Stimulated activated CD4-positive, alpha-beta T cell treated with anti-CD3 and anti-CD28 coated beads, Interleukin-4, amount 100 ng/mL, for 1 hour (primary cell): ENCODE data around the gene S1PR2.
"Not testable (repeated sequence)": the region's sequence is repeated elsewhere in the genome, so short reads cannot be mapped to it uniquely, and the experiment has no call there.

Source experiments
- DNase-seq: peaks from one replicate; pipeline ENCODE4 v3.0.0-alpha.2; 2020

Gene S1PR2

DNA sequence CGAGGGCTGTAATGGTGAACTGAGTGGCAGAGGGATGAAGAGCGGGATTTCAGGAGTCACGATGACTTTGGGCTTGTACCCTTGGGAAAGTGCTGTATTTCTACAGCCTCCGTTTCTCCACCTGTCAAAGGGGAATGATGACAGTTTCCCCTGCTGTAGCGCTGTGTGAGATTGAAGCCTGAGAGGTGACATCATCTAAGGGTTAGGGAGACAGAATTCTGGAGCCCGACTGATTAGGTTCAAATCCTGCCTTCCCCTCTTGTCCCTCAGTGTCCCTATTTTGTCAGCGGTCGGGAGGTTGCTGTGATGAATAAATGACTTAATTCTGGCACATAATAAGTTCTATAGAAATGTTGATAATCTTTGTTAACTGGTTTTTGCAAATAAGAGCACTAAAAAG is 21.6 kb upstream of the S1PR2 start:
- DNase-seq = no peak

DNA sequence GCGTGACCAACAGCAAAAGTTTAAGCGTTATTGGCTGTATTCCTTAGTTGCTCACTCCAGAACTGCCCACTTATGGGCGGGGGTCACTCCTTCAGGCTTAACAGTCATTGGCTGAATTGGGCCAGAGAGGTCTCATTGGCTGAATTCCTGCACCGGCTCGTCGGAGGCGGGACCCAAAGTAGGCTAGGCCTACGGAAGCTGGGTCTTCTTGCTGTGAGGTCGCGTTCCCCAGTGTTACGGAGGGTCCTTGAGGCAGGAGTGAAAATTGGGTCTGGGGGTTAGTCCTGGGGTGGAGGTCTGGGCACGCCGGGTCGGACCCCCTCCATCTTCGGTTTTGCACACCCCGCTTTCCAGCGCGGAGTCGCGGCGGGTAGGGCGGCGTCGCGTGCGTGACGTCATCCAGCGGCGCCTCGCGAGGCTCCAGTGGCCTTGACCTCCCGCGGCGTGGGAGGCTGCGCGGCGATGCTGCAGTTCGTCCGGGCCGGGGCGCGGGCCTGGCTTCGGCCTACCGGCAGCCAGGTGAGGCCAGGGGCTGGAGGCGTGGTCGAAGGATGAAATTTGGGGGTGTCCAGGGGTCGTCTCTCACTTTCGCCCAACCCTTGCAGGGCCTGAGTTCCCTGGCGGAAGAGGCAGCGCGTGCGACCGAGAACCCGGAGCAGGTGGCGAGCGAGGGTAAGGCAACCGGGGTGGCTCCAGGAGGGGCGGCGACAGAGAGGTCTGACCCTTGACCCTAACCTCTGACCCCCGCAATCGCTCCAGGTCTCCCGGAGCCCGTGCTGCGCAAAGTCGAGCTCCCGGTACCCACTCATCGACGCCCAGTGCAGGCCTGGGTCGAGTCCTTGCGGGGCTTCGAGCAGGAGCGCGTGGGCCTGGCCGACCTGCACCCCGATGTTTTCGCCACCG is 20.9 kb upstream of the S1PR2 start, which contains the start of gene MRPL4:
MRPL4 (plus strand) TSS at position 423 of the 903 bp plus-strand sequence; CDS start at position 463, 40 bp downstream.
- peak; percentile 93 for DNase-seq

DNA sequence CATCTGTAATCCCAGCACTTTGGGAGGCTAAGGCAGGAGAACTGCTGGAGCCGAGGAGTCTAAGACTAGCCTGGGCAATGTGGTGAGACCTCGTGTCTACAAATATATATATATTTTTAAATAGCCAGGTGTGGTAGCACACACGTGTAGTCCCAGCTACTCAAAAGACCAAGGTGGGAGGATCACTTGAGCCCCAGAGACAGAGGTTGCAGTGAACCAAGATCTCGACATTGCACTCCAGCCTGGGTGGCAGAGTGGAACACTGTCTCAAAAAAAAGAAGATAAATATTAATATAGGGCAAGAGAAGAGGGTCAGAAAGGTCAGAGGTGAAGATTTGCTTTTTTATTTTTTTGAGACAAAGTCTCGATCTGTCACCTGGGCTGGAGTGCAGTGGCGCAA is 15.4 kb upstream of the S1PR2 start:
- DNase-seq = no peak

DNA sequence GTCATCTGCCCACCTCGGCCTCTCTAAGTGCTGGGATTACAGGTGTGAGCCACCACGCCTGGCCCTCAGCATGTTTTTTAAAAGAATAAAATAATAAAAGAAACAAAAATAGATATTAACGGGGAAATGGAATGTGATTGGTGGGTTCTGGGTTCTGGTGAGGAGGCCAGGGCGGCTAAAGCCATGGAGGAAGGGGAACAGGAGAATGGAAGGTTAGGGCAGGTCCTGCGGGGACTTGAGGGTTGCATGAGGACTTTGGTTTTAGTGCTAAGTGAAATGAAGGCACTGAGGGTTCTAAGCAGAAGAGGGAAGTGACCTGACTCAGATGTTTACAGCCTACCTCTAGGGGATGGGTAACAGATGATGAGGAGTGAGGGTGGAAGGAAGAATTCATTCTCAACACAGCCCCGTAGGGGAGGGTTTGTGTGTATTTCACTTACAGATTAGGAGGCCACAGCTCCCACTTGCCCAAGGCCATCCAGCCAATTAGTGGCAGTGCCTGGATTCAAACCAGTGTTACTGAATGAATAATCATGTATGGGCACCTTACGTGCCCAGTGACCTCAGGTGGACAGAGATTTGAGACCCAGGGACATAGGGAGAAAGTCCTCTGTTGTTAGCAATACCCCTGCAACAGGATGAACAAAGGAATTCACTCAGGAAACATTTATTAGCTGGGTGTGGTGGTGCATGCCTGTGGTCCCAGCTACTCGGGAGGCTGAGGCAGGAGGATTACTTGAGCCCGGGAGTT is 14.2 kb upstream of the S1PR2 start:
- DNase-seq = no peak

DNA sequence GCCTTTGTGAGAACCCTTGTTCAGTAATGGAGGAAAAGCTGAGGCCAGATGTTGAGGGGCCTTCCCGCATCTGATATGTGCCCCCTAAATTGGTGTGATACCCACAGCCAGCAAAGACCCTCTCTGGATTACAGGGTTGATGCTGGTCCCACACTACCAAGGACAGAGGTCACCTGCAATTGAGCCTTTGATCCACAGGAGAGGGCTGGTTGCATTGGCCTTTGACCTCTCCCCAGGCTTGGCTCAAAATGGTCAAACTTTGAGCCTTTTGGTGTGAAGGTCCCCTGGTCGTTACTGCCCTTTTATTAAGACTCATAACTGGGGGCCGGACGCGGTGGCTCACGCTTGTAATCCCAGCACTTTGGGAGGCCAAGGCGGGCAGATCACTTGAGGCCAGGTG is 12.5 kb upstream of the S1PR2 start:
- no peak for DNase-seq

DNA sequence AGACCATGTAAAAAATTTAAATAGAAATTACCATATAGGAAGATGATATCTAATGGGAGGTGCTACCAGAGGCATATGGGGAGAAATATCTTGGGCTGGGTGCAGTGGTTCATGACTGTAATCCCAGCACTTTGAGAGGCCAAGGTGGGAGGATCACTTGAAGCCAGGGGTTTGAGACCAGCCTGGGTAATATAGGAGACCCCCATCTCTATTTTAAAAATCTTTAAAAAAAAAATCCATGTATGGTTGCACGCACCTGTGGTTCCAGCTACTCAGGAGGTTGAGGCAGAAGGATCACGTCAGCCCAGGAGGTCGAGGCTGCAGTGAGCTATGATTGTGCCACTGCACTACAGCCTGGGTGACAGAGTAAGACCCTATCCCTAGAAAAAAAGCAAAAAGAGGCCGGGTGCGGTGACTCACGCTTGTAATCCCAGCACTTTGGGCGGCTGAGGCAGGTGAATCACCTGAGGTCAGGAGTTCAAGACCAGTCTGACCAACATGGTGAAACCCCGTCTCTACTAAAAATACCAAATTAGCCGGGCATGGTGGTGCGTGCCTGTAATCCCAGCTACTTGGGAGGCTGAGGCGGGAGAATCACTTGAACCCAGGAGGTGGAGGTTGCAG is 10.8 kb upstream of the S1PR2 start:
- not testable (repeated sequence) for DNase-seq

DNA sequence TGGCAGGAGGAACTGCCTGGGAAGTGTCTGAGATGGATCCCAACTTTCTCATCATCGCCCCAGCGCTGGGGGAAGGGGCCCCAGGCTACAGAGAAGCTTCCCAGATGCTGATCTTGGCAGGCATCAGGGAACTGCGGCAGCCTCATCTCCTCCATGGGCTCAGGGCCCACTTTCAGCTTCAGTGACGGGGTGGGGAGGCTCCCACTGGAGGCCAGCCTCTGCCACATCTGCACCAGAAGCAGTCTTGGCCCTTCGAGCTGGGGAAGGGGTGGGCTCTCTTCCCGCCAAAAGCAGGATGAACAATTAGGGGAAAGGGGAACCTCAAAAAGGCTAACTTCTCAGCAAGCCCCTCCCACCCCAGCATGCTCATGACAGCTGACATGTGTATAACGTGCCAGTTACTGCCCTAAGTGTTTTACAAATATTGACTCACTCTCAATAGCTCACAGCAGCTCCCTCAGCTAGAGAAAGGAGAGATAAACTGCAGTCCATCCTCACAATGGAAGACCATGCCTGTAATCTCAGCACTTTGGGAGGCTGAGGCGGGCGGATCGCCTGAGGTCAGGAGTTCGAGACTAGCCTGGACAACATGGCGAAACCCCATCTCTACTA is 7.1 kb upstream of the S1PR2 start:
- no peak for DNase-seq

DNA sequence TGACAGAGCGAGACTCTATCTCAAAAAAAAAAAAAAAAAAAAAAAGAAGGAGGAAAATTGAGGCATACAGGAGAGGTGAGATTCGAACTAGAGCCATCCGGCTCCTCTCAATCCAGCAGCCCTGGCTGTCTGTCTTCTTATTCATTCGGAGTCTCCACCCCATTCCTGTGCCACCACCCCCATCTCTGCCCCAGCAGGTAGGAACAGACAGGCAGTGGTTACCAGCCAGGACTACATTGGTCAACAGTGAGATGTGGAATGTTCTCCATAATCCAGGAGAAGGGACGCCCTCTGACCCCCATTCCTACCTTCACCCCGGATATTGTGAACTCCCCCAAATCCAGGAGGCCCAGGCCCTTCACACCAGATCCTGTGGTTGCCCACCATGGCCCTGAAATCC is 6.6 kb upstream of the S1PR2 start:
- DNase-seq = no peak

DNA sequence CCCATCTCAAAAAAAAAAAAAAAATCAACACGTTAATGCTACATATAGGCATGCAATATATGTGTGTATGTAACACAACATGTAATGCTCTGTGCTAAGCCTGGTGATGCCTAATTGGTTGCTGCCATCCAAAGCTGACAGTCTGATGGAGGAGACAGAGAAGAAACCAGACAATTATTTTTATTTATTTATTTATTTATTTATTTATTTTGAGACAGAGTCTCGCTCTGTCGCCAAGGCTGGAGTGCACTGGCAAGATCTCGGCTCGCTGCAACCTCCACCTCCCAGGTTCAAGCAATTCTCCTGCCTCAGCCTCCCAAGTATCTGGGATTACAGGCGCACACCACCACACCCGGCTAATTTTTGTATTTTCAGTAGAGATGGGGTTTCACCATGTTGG is 4.3 kb upstream of the S1PR2 start:
- DNase-seq = not testable (repeated sequence)

DNA sequence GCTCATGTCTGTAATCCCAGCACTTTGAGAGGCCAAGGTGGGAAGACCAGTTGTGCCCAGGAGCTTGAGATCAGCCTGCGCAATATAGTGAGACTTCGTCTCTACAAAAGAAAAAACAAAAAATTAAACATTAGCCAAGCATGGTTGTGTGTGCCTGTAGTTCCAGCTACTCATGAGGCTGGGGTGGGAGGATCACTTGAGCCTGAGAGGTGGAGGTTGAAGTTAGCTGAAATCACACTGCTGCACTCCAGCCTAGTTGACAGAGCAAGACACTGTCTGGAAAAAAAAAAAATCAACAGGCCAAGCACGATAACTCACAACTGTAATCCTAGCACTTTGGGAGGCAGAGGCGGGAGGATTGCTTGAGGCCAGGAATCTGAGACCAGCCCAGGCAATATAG is 3.9 kb upstream of the S1PR2 start:
- no peak for DNase-seq

DNA sequence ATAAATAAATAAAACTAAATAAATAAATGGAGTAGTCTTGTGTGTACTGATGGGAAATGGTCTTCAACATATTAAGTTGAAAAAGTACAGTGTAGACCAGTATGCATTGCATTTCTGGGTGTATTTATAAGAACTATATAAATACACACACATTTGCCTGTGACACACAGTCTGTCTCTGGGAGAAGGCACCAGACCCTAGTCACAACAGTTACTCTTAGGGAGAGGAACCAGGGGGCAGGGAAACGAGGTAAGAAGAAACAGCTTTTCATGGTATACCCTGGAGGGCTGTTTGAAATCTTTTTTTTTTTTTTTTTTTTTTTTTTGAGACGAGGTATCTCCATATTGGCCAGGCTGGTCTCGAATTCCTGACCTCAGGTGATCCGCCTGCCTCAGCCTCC is 2.8 kb upstream of the S1PR2 start:
- DNase-seq = no peak

DNA sequence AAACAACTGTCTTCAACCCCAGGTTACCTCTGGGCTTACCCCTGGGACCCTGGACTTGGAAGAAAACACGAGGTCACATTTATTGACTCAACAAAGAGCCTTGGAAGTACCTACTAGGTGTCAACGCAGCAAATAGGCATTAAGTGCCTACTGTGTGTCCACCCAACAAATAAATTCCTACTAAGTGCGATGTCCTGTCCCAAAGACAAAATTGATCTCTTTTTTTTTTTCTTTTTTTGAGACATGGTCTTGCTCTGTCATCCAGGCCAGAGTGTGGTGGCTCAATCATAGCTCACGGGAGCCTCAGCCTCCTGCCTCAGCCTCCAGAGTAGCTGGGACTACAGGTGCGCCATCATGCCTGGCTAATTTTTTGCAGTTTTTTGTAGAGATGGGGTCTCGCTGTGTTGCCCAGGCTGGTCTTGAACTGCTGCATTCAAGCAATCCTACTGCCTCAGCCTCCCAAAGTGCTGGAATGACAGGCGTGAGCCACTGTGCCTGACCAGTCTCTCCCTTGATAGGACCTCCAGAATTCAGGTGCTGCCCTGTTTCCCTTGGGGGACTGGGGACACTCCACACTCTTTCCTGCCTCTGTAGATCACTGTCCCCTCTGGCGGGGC is 589 bp upstream of the S1PR2 start:
- no peak for DNase-seq

DNA sequence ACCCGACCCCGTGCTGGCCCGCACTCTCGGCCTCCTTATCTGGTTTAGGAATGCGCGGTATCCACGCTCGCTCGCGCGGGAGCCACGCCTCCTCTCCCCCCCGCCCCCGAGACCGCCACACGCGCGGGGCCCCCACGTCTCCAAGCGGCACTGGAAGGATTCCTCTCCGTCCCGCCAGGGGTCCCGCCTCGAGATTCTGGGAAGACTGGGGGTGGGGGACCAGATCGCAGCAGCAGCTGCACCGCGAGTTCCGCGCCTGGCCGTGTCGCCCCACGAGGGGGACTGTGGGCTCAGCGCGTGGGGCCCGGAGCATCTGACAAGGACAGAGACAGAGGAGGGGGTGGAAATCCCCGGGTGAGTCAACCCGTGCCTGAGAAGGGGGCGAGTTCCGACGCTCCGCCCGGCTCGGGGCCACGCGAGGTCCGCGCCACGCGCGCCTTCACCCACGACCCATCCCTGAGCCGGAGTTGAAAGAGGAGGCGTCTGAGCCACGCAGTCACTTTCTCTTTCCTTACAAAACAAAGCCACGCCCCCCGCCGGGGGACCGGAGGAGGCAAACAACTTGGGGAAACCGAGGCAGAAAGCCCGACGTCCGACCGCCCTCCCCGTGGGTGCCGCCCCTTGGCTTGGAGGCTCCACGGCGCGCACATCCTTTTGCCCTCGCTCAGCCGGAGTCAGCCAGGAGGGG is 814 bp downstream of the S1PR2 start:
- peak; percentile 74 for DNase-seq

DNA sequence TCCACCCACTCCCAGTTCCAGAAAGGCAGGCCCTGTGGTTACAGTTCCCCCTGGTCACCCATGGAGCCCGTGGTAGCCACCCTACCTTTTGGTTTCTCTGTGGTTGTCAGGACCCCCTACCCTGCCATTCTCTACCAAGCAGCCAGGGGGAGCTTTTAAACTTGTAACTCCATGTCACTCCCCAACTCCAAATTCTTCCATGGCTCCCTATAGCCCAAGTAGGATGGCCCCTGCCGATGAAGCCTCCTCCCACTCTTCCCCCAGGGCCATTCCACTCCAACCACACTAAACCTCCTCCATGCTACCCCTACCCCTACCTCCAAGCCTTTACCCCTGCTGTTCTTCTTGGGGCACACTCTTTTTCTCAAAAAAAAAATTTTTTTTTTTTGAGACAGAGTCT is 2.2 kb downstream of the S1PR2 start:
- peak; percentile 29 for DNase-seq

DNA sequence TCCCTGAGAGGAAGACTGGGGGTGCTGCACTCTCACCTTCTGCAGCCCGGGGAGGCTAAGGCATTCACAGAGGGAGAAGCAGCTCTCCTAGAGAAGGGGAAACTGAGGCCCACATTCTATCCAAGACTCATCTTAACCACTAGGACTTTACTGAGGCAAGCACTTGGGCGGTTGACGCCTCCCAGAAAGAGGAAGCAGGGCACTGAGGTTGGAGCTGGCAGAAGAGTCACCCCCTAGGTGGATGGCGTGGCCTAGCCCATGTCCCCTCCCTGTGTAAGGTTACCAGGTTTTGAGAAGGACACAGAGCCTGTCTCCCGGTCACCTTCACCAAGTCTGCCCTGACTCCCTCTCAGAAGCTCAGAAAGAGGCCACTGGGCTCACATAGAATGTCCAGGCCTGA is 2.7 kb downstream of the S1PR2 start:
- no peak for DNase-seq

DNA sequence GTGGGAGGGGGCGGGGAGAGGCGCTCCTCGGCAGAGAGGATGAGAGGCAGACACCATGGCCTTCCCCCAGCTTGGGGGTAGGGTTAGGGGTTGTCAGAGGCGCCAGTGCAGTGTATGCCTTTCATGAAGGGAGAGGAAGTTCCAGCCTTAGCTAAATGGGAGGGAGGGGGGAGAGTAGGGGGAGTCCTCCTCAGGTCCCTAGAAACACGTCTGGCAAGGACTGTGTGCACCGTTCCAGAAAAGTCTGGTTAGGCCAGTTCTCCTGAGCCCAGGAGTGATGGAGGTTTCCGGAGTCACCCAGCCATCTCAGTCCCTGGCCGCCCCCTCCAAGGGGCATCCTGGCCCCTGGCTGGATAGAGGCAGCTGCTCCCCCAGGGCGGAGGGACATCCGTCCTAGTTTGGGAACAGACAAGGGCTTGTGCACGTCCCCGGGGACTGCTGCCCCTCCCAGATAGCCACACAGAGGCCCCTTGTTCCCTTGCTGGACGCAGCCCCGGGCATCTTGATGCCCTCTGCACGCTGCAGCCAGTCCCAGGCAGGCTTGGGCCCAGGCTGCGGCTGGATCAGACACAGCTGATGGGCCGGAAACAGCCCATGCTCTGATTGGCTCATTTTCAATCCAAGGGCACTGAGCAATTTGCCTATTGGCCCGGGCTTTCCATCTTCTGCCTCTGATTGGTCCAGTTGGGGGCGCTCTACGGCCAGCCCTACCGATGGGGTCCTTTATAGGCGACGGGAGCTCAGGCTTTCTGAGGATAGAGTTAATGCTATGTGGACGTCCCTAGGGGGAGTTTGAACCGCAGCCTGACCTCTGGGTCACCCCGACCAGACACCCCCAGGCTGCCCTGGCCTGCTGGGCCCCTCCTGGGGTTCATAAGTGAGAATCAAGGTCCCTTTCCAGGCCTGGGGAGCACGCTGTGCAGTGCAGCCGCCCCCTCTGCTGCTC is 3.8 kb downstream of the S1PR2 start:
- no peak for DNase-seq

DNA sequence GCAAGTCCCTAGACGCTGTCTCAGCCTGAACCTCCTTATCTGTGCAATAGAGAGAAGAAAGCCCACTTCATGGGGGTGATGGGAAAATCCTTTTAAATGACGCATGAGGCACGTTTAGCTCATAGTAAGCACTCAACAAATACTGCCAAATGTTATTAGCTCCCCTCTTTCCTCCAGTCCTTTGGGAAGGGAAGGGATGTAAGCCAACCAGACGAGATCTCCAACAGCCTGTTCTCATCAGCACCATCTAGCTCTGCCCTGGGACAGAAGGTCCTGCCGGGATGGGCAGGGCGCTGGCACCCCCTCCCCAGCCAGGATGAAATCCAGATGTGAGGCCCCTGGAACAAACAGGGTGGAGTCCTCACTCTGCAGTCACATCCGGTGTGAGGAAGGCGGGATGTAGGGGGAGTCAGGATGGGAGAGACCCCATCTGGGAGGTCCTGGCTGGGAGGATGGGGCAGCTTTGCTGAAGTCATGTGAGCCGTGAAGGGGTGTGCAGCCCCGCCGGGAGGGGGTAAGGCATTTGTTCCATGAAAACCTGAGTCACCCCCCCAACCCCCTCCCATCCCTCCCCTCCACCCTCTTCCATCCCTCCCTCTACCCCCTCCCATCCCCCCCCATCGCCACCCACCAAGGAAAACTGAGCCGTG is 4.6 kb downstream of the S1PR2 start:
- no peak for DNase-seq

DNA sequence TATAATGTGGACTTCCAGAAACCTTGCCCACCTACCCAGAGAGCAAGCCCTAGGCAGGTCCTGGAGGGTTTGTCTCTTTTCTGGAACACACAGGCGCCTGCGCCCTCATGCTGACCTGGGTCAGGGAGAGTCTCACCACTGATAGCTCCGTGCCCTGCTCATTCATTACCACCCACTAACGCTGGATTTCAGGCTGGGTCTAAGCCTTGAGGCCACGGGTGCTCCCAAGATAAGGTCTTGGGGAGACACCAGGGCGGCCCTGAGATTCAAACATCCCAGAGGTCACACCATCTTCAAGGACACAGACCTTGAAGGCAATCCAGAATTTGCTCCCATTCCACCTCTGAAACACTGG is 5.1 kb downstream of the S1PR2 start:
- DNase-seq = no peak

DNA sequence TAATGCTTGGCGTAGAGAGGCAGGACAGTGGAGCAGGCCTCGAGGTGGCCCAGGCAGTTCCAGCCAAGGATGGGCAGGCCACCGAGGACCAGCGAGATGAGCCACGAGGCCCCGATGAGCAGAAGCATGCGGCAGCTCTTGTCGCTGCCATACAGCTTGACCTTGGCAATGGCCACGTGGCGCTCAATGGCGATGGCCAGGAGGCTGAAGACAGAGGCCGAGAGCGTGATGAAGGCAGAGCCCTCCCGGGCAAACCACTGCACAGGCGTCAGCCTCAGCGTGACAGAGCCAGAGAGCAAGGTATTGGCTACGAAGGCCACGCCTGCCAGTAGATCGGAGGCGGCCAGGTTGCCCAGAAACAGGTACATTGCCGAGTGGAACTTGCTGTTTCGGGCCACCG is 6.8 kb downstream of the S1PR2 start:
- DNase-seq = no peak

DNA sequence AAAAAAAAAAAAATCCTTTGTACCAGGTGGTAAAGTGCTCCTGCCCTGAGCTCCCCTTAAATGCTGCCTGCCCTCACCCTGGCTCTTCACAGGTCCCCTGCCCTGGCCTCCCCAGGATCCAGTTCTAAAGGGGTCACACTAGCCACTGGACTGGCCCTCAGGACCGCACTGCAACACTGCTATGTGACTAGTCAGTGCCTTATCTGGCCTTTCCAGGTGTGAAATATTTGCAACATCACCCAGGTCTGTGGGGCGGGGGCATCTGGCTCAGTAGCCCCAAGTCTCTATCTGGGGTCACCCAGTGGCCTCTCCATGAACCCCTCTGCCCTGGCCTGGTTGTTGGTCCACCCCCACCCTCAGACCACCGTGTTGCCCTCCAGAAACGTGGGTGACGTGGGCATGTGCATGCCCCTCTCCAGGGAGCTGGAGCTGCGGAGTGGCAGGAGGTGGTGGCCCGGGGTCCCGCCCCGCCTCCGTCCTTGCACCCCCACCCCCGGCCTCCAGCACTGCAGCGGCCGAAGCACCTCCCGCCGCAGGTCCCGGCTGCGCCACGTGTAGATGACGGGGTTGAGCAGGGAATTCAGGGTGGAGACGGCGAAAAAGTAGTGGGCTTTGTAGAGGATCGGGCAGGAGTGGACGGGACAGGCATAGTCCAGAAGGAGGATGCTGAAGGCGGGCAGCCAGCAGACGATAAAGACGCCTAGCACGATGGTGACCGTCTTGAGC is 7.5 kb downstream of the S1PR2 start:
- no peak for DNase-seq
